Activated CD8-positive, alpha-beta memory T cell treated with anti-CD3 and anti-CD28 coated beads for 4 hours (primary cell): Measurements from ENCODE around the gene NCR1.
"Not testable (repeated sequence)": the region's sequence is repeated elsewhere in the genome, so short reads cannot be mapped to it uniquely, and the experiment has no call there.

Source experiments
- DNase-seq, 2 donors: peaks; one replicate each; pipeline ENCODE4 v3.0.0-alpha.2; 2020; ENCODE audit warnings: low read depth in 2 of 2

NCR1 gene, protein sequence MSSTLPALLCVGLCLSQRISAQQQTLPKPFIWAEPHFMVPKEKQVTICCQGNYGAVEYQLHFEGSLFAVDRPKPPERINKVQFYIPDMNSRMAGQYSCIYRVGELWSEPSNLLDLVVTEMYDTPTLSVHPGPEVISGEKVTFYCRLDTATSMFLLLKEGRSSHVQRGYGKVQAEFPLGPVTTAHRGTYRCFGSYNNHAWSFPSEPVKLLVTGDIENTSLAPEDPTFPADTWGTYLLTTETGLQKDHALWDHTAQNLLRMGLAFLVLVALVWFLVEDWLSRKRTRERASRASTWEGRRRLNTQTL

DNA sequence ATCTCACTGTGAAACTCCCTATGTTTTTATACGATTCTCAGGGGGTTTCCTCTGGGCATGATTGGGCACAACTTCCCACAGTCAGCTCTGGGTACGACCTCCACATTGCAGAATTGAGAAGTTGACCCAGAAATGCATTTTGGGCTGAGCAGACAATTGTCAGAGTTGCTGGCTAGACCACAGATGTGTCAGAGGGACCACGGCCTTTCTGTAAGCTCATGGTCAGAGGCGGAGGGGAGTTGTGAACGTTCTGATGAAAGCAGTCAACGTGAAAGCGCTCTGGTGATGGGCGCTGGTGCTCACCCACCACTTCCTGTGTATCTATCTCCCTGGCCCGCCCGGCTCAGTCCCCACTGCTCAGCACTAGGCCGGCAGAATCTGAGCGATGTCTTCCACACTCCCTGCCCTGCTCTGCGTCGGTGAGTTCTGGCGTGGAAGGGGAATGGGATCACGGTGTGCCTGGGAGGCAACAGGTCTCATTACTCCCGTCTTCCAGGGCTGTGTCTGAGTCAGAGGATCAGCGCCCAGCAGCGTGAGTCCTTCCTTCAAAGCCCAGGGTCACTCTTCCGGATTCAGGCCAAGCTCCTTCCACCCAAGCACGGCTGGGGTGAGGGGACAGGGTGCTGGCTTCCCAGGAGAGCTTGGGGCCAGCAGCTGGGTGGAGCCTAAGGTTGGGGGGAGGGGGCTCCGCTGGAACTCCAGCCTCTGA lies at the start of gene NCR1:
NCR1 (plus strand) TSS at position 346 of the 709 bp plus-strand sequence; CDS start at position 386, 40 bp downstream.
- DNase-seq = peak in 1 of 2 donors; percentile 25

DNA sequence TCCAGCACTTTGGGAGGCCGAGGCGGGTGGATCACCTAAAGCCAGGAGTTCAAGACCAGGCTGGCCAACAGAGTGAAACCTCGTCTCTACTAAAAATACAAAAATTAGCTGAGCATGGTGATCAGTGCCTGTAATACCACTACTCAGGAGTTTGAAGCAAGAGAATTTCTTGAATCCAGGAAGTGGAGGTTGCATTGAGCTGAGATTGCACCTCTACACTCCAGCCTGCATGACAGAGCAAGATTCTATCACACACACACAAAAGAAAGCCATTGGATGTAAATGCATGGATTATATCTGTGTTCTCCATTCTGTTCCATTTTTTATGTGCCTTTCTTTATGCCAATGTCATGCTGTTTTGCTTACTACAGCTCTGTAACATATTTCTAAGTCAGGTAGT lies 47.5 kb upstream of the NCR1 start:
- DNase-seq = not testable (repeated sequence)

DNA sequence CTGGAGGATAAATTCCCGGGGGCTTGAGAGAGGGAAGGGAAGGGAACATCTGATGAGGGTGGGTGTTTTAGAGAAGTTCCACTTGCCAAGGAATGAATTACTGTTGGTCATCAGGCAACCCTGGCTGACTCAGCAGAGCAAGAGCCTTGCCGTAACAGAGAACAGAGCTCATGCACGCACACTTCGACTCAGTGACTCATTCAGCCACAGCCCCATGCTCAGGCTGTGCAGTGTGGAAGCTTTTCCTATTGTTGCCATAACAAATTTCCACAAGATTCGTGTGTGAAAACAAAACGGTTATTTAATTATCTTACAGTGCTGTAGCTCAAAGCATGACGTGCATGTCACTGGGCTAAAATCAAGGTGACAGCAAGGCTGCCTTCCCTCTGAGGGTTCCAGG lies 46.5 kb upstream of the NCR1 start:
- not testable (repeated sequence) for DNase-seq

DNA sequence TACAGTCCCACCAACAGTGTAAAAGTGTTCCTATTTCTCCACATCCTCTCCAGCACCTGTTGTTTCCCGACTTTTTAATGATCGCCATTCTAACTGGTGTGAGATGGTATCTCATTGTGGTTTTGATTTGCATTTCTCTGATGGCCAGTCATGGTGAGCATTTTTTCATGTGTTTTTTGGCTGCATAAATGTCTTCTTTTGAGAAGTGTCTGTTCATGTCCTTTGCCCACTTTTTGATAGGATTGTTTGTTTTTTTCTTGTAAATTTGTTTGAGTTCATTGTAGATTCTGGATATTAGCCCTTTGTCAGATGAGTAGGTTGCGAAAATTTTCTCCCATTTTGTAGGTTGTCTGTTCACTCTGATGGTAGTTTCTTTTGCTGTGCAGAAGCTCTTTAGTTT lies 42.5 kb upstream of the NCR1 start:
- not testable (repeated sequence) for DNase-seq

DNA sequence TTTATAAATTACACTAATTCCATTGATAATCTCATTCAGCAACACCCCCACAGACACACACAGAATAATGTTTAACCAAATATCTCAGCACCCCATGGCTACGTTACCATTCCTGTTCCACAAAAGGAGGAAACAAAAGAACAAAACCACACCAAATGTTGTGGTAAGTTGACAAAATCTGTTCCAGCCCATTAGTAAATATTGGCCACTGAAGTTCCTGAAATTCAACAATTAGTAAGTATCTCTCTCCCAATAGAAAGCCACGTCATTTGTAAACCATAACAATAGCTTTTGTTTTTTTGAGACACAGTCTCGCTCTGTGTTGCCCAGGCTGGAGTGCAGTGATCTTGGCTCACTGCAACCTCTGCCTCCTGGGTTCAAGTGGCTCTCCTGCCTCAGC lies 34.3 kb upstream of the NCR1 start:
- DNase-seq = no peak

DNA sequence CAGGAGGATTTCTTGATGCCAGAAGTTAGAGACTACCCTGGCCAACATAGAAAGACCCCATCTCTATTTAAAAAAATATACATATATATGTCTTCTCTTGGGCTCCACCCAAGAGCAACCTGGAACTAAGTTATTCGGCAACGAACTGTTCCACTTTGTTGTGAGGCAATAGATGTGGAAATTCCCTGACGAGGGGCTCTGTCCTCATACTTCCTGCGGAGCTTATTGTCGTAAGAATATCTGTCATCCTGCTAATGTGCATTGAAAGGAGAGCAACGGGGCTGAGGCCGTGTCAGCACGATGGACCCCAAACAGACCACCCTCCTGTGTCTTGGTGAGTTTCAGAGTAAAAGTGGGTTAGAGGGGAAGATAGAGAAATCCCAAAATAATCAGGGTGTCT lies 32.0 kb upstream of the NCR1 start, which contains the start of gene FCAR:
FCAR (plus strand) TSS at position 246 of the 400 bp plus-strand sequence; CDS start at position 301, 55 bp downstream.
- no peak for DNase-seq

DNA sequence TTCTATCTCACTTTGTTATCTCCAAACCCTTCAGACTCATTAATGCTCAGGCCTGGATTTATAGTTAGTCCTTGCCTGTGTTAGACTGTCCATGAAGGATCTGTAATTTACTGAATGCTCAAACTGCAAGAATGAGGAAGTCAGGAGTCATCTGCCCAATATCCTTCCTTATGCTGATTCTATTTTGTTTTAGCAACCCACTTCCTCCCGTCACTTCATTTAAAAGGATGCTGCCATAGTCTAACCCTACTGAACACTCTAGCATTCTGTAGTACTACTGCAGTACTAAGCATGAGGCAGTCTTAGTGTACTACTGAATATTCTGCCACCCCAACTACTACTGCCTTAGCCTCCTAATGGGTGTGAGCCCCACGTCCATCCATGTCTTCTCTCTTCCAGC lies 30.4 kb upstream of the NCR1 start:
- no peak for DNase-seq

DNA sequence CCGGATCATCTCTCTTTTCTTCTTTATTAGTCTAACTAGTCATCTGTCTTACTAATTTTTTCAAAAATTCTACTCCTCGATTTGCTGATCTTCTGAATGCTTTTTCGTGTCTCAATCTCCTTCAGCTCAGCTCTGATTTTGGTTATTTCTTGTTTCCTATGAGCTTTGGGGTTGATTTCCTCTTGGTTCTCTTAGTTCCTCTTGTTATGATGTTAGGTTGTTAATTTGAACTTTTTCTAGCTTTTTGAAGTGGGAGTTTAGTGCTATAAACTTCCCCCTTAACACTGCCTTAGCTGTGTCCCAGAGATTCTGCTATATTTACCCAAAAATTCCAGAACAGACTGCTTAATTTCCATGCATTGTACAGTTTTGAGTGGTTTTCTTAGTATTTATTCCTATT lies 28.5 kb upstream of the NCR1 start:
- DNase-seq = no peak

DNA sequence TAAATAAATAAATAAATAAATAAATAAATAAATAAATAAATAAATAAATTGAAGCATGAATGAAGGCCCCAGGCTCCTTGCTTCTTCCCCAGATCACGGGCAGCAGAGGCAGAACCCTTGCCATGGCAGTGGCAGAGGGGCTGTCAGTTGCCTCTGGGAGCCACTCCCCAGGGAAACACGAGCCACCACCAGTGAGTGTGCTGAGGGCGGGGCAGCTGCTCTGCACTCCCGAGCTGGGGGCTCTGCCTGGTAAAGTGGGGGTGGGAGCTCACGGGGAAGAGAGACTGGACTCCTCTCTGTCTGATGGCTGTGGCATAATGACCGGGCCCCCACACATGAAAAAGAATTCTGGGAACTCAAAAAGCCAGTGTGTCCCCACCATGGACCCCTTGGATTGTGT lies 24.1 kb upstream of the NCR1 start:
- DNase-seq = no peak

DNA sequence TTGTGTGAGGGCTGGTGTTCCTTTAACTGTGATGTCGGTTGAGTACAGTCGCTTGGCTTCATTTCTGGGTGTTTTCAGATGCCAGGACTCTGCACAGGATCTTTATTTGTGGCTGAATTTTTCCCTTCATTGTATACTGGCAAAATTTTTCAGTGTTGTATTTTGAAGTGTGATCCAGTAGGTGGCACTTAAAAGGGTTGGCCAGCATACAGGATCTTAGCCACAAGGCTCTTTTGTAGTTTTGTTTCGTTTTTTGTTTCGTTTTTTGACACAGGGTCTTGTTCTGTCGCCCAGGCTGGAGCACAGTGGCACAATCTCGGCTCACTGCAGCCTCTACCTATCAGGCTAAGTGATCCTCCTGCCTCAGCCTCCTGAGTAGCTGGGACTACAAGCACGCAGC lies 23.2 kb upstream of the NCR1 start:
- no peak for DNase-seq

DNA sequence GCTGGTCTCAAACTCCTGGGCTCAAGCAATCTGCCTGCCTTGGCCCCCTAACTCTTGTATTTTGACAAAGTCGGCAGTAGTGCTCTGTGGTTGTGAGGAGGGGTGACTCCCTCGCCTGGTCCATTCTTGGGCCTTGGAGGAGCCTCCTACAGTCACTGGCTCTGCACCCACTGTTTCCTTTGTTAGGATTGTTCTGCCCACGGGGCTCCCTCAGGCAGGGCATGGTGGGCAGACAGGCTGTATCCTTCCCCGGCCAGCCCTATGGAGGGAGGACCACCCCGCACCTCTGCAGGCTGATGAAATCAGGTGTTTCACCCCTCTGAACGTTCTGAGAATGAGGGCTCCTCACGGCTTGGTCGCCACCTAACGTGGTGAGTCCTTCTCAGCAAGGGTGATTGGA lies 22.7 kb upstream of the NCR1 start:
- no peak for DNase-seq

DNA sequence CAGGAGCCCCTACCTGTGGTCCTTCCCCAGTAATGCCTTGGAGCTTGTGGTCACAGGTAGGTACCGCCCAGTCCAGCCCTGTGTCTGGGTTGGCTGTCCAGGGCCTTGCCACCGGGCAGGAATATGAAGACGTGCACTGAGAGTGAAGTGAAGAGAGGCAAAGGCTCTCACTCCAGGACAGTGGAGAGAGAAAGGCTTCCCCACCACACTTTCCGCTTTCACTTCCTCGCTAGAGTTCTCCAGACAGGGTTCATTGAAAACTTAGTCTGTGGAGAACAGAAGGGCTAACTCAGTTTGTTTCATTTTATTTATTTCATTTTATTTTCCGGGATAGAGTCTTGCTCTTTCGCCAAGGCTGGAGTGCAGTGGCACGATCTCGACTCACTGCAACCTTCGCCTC lies 17.7 kb upstream of the NCR1 start:
- no peak for DNase-seq

DNA sequence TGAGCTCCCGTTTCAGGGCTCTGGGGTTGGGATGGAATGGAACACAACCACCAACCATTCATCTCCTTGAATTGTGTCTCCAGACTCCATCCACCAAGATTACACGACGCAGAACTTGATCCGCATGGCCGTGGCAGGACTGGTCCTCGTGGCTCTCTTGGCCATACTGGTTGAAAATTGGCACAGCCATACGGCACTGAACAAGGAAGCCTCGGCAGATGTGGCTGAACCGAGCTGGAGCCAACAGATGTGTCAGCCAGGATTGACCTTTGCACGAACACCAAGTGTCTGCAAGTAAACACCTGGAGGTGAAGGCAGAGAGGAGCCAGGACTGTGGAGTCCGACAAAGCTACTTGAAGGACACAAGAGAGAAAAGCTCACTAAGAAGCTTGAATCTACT lies 16.4 kb upstream of the NCR1 start:
- DNase-seq = no peak

DNA sequence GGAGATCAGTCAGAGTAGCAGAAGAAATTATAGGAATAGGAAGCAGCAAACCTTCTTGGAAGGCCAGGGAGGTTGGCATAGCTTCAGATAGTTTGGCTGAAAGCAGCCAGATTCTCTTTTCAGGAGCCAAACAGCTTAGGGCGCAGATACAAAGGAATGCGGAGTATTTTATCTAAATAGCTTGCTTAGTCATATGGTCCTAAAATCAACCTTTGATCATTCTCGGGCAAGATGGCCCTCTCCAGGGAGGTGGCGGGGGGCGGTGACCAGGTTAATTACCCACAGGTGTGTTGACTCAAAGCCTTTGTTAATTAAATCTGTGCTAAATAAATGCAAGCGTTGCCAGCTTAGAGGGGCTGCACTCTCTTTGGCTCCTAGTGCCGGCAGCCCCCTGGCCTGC lies 12.5 kb upstream of the NCR1 start:
- no peak for DNase-seq

DNA sequence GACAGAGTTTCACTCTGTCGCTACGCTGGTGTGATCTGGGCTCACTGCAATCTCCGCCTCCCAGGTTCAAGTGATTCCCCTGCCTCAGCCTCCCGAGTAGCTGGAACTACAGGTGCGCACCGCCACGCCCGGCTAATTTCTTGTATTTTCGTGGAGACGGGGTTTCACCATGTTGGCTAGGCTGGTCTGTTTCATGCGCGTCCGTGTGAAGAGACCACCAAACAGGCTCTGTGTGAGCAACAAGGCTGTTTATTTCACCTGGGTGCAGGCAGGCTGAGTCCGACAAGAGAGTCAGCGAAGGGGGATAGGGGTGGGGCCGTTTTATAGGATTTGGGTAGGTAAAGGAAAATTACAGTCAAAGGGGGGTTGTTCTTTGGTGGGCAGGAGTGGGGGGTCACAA lies 11.8 kb upstream of the NCR1 start:
- not testable (repeated sequence) for DNase-seq

DNA sequence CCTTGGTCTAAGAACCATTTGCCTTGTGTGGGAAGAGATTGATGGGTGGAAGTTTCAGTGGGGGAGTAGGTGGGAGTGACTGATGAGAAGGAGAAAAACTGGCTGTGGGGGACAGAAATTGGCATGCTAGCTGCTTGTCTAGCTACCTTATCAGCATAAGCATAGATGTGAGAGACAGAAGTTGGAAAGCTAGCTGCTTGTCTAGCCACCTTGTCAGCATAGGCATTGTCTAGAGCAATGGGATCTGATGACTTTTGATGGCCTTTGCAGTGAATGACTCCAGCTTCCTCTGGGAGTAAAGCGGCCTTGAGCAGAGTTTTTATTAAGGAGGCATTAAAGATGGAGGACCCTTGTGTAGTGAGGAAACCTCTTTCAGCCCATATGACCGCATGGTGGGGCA lies 9.9 kb upstream of the NCR1 start:
- DNase-seq = no peak

DNA sequence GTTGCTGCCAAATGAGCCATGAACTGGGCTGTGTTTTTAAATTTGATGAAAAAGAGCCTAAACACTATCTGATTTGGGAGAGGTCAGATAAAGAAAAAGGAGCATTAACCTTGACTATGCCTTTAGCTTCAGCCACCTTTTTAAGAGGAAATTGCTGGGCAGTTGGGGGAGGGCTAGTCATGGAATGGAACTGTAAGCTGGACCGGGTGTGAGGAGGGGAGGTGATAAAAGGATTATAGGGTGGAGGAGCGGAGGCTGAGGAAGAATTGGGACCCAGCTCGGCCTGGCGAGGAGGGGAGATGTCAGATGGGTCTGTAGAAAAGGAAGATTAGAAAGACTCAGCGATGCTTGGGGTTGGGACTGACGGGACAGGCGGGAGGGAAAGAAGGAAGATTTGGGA lies 7.3 kb upstream of the NCR1 start:
- DNase-seq = not testable (repeated sequence)

DNA sequence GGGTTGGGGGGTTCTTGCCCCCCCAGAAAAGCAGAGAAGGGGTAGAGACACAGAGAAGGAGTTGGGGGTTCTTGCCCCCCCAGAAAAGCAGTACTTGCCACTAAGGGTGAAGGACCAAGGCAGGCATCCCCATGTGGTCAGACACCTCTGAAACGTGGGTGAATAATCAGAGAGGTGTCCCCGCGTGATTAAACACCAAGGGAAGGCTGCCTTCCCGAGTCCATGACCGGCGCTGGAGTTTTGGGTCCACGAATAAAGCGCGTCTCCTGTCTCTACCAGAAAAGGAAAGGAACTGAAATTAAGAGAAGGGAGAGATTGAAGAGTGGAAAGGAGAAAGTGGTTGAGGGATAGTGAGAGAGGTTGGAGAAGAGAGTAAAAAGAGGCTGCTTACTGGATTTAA lies 6.3 kb upstream of the NCR1 start:
- DNase-seq = not testable (repeated sequence)

DNA sequence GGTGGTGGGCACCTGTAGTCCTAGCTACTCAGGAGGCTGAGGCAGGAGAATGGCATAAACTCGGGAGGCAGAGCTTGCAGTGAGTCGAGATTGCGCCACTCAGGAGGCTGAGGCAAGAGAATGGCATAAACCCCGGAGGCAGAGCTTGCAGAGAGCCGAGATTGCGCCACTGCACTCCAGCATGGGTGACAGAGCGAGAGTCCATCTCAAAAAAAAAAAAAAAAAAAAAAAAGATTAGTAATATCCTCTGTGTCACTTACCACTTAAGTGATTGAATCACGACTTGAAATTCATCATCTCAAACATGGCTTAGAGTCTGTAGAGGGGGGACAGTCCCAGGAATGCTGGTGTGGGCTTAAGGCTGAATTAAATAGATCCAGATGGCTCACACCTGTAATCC lies 4.8 kb upstream of the NCR1 start:
- not testable (repeated sequence) for DNase-seq

DNA sequence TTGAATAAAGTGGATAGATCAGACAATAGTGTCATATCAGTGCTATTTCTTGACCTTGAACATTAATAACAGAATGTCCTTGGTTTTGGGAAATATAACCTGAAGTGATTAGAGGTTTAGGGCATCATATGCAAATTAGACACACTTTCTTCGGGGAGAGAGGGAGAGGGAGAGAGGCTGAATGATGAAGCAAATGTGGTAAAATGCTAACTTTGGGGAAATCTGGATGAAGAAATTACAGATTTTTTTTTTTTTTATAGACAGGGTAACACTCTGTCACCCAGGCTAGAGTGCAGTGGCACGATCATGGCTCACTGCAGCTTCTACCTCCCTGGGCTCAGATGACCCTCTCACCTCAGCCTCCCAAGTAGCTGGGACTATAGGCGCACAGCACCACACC lies 3.9 kb upstream of the NCR1 start:
- no peak for DNase-seq

DNA sequence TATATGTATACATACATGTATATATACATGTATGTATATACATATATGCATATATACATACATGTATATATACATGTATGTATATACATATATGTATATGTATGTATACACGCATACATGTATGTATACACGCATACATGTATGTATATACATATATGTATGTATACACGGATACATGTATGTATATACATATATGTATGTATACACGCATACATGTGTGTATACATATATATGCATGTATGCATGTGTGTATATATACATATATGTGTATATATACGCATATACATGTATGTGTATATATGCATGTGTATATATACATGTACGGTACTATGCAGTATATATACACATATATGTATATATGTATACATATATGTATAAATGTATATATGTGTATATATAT lies 2.6 kb upstream of the NCR1 start:
- no peak for DNase-seq

DNA sequence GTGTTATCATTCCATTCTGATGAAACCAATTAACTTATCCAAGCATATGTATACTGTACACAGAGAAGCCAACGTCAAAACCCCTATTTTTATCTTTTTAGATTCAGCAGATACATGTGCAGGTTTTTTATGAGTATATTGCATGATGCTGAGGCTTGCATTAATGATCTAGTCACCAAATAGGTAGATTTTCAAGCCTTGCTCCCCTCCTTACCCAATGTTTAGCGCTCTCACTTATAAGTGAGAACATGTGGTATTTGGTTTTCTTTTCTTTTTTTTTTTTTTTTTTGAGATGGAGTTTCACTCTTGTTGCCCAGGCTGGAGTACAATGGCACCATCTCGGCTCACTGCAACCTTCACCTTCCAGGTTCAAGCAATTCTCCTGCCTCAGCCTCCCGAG lies 1.7 kb upstream of the NCR1 start:
- not testable (repeated sequence) for DNase-seq

DNA sequence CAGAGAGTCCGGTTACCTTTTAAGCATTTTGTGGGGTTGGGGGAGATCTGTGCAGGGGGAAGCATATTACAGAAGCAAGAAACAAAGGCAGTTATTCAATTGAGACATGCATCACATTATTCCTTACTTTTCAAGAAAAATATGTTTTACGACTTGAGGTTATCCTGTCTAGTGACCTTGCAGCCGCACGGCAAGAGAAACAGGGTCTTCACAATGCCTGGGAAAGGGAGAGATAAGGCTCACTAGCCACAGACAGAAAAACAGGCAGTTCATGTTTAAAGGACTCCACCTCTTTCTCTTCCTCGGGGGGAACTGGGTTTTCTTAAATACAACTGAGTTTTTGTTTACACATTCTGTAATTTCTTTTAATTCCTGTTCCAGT lies 536 bp upstream of the NCR1 start:
- DNase-seq = no peak
